ENCODE data around the gene PSMD9.
"Not testable (repeated sequence)": the region's sequence is repeated elsewhere in the genome, so short reads cannot be mapped to it uniquely, and the experiment has no call there.

The PSMD9 gene

DNA sequence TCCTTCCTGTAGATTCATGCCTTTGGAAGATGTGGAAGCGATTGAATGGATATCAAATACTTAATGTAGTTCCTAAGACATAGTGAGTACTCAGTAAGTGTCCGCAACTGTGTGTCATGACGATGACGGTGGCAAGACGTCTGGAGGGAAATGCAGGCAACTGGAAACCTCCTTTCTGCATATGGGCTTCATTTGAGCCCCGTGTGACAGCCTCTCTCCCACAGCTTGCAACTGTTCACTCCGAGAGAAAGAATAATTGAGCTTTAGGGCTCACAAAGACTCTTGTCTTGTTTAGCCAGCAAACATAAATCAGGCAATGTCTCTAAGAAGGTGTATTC, 36.7 kb downstream of the PSMD9 start:
- DNase-seq (ENCODE audit: low read depth) = no peak

GRCh38 chr12:121926874-121927706, 38.5 kb downstream of the PSMD9 start:
- no peak for DNase-seq (ENCODE audit: low read depth)

DNA sequence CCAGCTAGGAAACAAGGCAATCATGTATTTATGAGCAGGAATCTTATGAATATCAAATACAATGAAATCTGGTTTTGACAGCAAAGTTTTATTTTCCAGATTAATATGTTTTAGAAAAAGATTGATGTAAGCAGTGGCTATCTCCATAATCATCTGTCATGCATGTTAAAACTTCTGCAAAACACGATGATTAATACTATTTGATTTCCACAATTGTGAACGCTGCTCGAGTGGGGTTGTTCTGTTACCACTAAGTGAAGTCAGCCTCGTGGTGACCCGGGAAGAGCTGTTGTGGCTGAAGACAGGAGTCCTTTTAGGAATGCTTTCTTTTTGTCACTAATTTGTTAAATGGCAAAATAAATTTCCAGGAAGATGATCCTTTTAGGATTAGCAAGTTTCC, 39.2 kb downstream of the PSMD9 start:
- DNase-seq (ENCODE audit: low read depth) = no peak

- DNase-seq (ENCODE audit: low read depth) = not testable (repeated sequence)
Measured at GRCh38 chr12:121929545-121929944, 41.0 kb downstream of the PSMD9 start.

DNA sequence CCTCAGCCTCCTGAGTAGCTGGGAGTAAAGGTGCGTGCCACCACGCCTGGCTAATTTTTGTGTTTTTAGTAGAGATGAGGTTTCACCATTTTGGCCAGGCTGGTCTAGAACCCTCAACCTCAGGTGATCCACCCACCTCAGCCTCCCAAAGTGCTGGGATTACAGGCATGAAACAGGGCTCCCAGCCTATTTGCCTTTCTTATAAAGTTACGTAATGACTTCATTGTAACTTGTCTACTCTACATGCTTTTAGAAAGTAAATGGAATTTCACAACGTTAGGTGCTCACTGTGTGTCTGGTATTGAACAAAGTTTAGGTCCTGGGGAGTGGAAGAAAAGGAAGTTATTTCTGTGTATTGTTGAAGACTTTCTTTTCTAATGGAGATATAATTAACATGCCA, 42.3 kb downstream of the PSMD9 start:
- DNase-seq (ENCODE audit: low read depth) = no peak

DNA sequence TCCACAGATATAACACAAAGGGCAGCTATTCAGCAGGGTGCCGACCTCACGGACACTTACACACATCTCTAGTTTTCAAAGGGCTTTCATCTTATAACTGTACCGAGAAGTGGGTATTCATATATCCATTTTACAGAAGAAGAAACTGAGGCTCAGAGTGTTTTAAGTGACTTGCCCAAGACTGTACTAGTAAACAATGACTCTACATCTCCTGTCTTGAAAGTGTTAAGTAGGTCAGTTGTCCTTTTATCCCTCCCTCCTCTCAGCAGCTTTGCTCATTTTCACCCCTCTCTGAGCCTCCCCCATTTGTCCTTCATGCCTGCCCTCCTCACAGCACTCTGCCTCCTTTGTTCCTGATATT, 43.6 kb downstream of the PSMD9 start:
- DNase-seq (ENCODE audit: low read depth) = no peak

DNA sequence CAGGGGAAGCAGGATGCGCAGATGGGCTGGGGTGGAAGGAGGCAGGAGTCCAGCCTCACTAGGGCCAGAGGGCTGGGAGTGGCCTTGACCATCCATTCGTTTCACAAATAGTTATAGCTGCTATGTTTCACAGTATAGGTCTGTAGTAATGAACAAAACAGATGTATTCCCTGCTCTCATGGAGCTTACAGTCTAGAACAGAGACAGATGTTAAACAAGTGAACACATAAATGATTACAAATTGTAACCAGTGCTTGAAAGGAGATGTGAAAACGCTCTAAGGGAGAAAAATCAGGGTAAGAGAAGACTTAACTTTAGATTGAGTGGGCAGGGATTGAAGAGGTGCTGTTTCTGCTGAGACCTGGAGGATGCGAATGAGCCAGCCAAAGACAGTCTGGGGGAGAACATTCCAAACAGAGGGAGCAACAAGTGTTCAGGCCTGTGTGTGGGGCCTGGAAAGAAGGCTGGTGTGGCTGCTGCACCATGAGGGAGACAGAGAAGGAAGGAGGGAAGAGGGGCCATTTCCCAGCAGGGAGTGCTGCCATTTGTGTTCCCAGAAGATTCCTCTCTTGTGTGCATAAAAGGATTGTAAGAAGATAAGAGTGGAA, 44.4 kb downstream of the PSMD9 start:
- DNase-seq (ENCODE audit: low read depth) = no peak

DNA sequence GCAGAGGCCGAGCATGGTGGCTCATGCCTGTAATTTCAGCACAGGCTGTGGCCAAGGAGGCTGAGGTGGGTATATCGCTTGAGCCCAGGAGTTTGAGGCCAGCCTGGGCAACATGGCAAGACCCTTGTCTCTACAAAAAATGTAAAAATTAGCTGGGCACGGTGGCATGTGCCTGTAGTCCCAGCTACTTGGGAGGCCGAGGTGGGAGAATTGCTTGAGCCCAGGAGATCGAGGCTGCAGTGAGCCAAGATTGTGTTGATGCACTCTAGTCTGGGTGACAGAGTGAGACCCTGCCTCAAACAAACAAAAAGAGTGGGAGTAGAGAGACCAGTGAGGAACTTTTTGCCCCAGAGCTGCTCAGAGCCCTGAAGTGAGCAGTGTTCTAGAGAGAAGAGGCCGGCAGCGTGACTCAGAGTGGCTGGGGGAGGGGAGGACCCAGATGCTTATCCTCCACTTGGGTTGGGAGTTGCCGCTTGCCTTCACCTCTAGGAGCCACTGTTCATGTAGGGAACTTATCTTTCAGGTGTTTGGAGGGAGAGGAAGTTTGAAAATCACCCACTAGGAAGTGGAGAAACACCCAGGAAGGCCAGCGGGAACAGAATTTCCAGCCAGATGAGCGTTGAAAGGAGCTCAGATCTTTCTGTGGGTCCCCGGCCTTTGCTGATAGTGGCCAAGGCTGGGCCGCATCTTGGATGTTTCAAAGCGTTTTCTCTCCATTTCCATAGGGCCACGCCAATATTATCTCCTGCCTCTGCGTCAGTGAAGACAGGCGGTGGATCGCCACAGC, 45.1 kb downstream of the PSMD9 start:
- no peak for DNase-seq (ENCODE audit: low read depth)

DNA sequence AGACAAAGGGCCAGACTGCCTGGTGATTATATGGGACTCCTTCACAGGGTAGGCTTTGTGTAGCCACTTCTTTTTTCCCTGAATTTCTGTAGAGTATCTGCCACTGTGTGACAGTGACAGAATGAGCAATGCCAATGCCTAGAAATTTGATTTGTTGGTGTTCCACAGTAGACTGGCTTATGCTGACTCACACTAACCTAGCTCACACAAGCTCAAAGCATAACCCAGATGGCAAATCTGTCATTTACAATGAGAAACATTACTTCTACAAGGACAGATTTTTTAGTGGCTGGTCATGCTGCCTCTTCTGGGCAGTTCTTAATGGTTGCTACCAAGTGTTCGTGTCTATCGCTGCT, 45.7 kb downstream of the PSMD9 start:
- no peak for DNase-seq (ENCODE audit: low read depth)

DNA sequence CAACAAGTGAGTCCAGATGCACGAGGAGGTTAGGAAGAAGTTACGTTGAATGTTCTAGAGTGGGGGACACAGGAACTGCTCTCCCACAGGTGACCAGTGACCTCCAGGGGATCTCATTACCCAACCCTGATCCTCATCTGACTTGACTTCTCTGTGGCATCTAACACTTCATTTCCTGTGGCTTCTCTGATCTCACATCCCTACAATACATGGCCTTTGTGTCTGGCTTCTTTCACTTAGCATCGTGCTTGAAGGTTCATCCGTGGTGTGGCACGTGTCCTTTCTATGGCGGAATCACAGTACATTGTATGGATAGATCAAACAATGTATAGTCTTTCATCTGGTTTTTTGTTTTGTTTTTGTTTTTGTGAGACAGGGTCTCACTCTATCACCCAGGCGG, 49.1 kb downstream of the PSMD9 start:
- DNase-seq (ENCODE audit: low read depth) = no peak

- DNase-seq (ENCODE audit: low read depth) = no peak
Measured at GRCh38 chr12:121939186-121939585, 50.6 kb downstream of the PSMD9 start.

DNA sequence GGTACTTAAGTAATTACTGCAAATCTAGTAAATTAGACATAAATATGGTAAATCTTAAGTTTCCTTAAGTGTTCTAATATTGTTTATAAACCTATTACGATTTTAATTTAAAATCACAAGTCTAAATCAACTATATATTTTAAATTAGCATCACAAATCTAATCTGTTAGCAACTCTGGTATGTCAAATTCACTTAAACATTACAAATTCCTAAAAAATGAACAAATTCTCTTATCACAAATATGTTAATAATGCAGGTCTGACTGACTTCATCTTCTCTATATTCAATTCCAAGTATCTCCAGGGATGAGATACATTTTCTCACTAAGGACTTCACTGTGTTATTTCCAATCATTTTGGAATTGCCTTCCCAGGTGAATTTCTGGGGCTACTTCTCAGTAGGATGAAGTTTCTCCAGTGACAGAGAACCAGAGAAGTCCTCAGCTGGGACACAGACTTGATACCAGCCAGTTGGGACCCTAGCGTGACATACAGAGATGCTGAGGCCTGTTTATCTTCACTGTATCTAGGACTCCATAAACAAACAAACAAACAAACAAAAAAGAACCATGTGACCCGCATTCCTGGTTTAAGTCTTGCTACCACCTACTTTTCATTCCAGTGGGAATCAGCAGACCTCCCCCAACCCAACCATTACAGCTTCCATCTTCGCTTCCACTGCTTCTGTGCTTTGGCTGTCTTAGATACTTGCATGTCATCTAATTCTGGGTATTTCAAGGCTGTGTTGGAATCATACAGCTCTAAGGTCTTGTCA, 51.6 kb downstream of the PSMD9 start:
- no peak for DNase-seq (ENCODE audit: low read depth)

DNA sequence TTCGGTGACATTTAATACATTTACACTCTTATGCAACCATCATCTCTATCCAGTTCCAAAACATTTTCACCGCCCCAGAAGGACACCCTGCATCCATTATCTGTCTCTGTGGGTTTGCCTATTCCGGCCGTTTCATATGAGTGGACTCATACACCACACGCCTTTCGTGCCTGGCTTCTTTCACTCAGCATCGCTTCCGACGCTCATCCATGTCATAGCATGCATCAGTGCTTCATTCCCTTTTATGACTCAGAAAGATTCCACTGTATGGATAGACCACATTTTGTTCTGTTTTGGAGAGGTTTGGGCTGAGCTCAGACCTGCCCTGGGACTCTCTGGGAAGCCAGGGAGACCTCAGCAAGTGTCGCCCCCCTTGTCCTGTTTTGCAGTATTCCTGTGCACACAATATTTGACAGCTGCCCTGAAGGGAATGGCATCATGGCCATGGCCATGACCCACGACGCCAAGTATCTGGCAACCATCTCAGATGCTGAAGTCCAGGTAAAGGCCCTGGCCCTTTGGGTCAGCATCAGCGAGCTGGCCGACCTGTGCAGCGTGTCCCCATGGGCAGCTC, 53.6 kb downstream of the PSMD9 start:
- DNase-seq (ENCODE audit: low read depth) = no peak

GRCh38 chr12:121943926-121944325, 55.3 kb downstream of the PSMD9 start:
- DNase-seq (ENCODE audit: low read depth) = no peak

DNA sequence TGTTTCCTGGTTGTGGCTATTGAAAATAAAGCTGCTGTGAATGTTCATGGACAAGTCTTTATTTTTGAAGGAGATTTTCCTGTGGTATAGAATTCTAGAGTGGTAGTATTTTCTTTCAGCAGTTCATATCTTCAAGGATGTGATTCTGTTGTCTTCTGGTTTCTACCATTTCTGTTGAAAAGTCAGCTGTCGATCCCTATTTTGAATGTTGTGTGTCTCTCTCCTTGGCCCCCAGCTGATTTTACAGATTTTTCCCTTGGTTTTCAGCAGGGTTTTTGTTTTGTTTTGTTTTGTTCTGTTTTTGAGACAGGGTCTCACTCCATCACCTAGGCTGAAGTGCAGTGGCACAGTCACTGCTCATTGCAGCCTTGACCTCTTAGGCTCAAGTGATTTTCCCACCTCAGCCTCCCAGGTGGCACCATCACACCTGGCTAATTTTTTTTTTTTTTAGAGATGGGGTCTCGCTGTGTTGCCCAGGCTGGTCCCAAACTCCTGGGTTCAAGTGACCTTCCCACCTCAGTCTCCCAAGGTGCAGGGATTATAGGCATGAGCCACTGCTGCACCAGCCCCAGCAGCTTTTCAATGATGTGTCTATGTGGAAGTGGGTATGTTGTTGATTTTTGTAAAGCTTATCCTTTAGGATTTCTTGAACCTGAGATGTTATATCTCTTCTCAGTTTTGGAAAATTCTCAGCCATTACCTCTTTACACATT, 57.9 kb downstream of the PSMD9 start:
- DNase-seq (ENCODE audit: low read depth) = no peak

DNA sequence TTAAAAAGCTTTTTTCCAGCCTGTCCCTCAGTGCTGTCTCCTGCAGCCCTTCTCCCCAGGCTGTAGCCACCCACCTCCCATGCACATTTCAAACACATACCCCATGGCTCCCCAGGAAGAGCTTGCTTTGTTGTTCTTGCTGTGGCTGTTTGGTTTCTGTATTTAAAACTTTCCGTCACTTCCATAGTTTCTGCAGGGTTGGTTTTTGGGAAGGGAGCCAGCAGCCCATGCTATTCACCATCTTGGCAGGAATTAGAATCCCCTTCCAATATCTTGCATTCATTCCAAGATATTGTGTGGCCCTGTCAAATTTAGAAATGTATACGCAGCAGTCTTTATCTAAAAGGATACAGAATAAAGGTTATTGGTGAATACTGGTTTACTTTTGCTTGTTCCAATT, 59.4 kb downstream of the PSMD9 start:
- DNase-seq (ENCODE audit: low read depth) = no peak

GRCh38 chr12:121949648-121950397, 61.2 kb downstream of the PSMD9 start:
- DNase-seq (ENCODE audit: low read depth) = no peak

DNA sequence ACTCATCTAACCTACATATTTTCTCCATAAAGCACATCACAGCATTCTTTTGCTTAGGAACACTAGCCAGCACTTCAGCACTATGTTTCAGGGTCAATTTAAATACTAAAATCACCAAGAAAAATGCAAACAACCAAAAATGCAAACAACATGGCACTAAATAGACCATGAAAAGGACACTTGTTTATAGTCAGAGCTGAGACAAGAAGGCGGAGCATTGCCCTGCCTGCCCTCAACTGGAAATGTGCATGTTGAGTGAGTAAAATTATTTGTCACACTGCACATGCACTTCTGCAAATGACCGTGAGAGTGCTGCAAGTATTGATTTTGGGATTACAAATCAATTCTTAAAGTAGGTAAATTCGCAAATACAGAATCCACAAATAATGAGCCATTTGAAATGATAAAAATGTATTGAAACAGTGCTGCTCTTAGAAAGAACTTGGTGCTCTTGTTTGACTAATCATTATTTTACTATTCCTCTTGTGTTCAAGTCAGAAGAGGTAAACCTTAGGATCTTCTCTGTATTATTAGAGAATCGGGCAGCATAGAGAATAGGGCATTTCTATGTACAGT, 64.6 kb downstream of the PSMD9 start:
- DNase-seq (ENCODE audit: low read depth) = no peak

GRCh38 chr12:121953695-121954094, 65.1 kb downstream of the PSMD9 start:
- DNase-seq (ENCODE audit: low read depth) = no peak

Data from T-helper 22 cell (primary cell).